ENCODE data around the gene IMPA2. TPM values are rescaled to one million over a fixed set of nuclear protein-coding genes. Genes with fewer than 3 reads are reported as not detected.

The IMPA2 gene
- total RNA-seq, 1 experiment from 2014 or later = 51.1 TPM

- no peak for DNase-seq (ENCODE audit: extremely low read depth, low read depth)
Observed at GRCh38 chr18:12046046-12046750, 64.9 kb downstream of the IMPA2 start.

GRCh38 chr18:12046751-12047335 is 65.5 kb downstream of the IMPA2 start:
- no peak for DNase-seq (ENCODE audit: extremely low read depth, low read depth)

- DNase-seq (ENCODE audit: extremely low read depth, low read depth) = no peak
Observed at GRCh38 chr18:12048010-12048826, 66.9 kb downstream of the IMPA2 start.

GRCh38 chr18:12048827-12049175 is 67.5 kb downstream of the IMPA2 start:
- no peak for DNase-seq (ENCODE audit: extremely low read depth, low read depth)

GRCh38 chr18:12049978-12050811 is 68.9 kb downstream of the IMPA2 start:
- DNase-seq (ENCODE audit: extremely low read depth, low read depth) = no peak

GRCh38 chr18:12052866-12053265 is 71.6 kb downstream of the IMPA2 start:
- DNase-seq (ENCODE audit: extremely low read depth, low read depth) = no peak

- no peak for DNase-seq (ENCODE audit: extremely low read depth, low read depth)
Observed at GRCh38 chr18:12053289-12053688, 72.0 kb downstream of the IMPA2 start.

- no peak for DNase-seq (ENCODE audit: extremely low read depth, low read depth)
Observed at GRCh38 chr18:12056034-12056883, 75.0 kb downstream of the IMPA2 start.

GRCh38 chr18:12056884-12057402 is 75.6 kb downstream of the IMPA2 start:
- no peak for DNase-seq (ENCODE audit: extremely low read depth, low read depth)

- no peak for DNase-seq (ENCODE audit: extremely low read depth, low read depth)
Observed at GRCh38 chr18:12057419-12058039, 76.2 kb downstream of the IMPA2 start.

GRCh38 chr18:12059334-12060181 is 78.3 kb downstream of the IMPA2 start:
- no peak for DNase-seq (ENCODE audit: extremely low read depth, low read depth)

- no peak for DNase-seq (ENCODE audit: extremely low read depth, low read depth)
Observed at GRCh38 chr18:12060182-12060870, 79.0 kb downstream of the IMPA2 start.

GRCh38 chr18:12061685-12062084 is 80.4 kb downstream of the IMPA2 start:
- DNase-seq (ENCODE audit: extremely low read depth, low read depth) = no peak

GRCh38 chr18:12062974-12063373 is 81.7 kb downstream of the IMPA2 start:
- DNase-seq (ENCODE audit: extremely low read depth, low read depth) = no peak

GRCh38 chr18:12064086-12064763 is 82.9 kb downstream of the IMPA2 start:
- DNase-seq (ENCODE audit: extremely low read depth, low read depth) = no peak

- DNase-seq (ENCODE audit: extremely low read depth, low read depth) = no peak
Observed at GRCh38 chr18:12065397-12065796, 84.1 kb downstream of the IMPA2 start.

GRCh38 chr18:12066910-12067511 is 85.7 kb downstream of the IMPA2 start:
- DNase-seq (ENCODE audit: extremely low read depth, low read depth) = no peak

Data from NCI-H460 (cell line).